Eye (tissue), 1 donor: ENCODE results near the gene TOMM7.
"Not testable (repeated sequence)": the region's sequence is repeated elsewhere in the genome, so short reads cannot be mapped to it uniquely, and the experiment has no call there.

Experiments
- DNase-seq: peaks from one replicate; pipeline ENCODE4 v3.0.0-alpha.2; 2015

TOMM7 gene

DNA sequence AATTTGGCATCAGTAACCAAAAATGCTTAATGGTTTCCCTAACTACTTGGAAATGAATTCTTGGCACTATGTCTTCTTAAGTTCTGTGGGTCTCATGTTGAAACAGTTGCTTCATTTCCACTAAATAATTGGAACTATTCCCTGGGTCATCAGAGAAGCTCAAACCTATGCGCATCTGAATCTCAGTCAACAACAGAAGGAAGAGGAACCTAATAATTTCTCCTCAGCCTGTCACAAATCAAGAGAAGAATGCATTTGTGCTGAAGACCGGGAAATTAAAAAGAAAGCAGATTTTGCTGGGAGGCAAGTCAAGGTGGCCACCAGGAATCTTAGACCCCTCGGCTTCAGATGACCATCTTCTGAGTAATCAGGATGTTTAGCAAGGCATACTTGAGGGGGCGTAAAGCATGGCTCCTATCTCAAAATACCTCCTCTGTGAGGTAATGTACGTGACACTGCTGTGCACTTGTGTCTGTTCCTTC is 41.4 kb downstream of the TOMM7 start:
- no peak for DNase-seq

- DNase-seq: not testable (repeated sequence)
Measured at GRCh38 chr7:22779730-22780323, 42.8 kb downstream of the TOMM7 start.

DNA sequence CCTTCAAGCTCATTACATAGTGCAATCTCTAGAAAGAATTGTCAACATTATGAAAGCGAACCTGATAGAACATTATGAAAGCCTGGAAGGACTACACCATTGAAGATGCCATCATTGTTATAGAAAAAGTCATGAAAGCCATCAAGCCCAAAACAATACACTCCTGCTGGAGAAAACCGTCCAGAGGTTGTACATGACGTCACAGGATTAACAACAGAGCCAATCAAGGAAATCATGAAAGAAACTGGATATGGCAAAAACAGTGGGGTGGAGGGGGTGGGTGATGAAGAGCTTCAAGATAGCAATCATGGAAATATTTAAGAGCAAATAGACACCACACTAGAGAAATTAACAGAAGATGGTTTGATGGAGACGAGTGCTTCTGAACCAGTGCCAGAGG is 45.7 kb downstream of the TOMM7 start:
- DNase-seq: no peak

DNA sequence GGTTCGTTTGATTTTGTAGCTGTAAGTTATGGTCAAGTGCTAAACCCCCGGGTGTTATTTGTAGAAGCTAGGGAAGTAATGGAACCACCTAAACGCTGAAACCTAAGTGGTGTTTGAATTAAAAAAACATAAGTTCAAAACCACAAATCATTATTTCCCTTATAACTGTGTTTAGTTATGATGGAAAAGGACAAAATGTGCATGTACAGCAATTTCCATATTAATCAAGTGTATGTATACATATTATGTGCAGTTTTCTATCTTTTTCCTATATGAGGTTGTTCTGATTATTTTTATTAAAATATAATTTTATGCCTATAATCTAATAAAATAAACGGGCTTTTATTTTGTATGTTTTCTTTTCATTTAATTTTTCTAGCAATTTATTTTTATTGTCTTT is 49.8 kb downstream of the TOMM7 start:
- no peak for DNase-seq

DNA sequence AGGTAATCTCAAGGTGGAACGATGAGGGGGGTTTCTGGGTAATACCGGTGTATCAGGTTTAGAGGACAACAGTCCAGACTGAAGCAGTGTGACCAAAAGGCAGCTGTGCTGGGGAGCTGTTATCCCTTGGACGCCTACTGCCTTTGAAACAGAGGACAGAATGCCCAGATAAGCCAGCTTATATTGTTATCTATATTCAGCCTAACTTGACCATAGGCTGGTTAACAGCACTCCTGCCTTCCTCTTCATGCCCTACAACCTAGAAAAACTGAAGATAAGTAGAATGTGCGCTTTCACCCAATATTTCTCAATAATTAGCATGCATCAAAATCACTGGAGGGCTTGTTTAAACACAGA is 50.8 kb downstream of the TOMM7 start:
- no peak for DNase-seq

GRCh38 chr7:22771194-22771871 is 51.3 kb downstream of the TOMM7 start:
- DNase-seq: no peak

- no peak for DNase-seq
Measured at GRCh38 chr7:22765609-22766008, 57.0 kb downstream of the TOMM7 start.
